Suppressor macrophage (primary cell): ENCODE measurements around the gene TREML4.
"Not testable (repeated sequence)": the region's sequence is repeated elsewhere in the genome, so short reads cannot be mapped to it uniquely, and the experiment has no call there.

ENCODE experiments used
- DNase-seq, 4 experiments: peaks; one replicate each; pipeline ENCODE4 v3.0.0-alpha.2; 2020 to 2022
- total RNA-seq, 17 experiments: gene quantifications; one replicate each; lab custom pipeline; 2026; ENCODE audit warnings: mixed read lengths in 6 of 17, inconsistent platforms in 3 of 17; lab: John Stamatoyannopoulos, UW

TREML4 gene
- total RNA-seq: 0 to 1.4 (median 0) reads per million in 17 experiments

GRCh38 chr6:41228096-41228495 is at the start of gene TREML4:
TREML4 (plus strand) TSS chr6:41228349; CDS start chr6:41228428, 79 bp downstream.
- DNase-seq: peak in 1 of 4 experiments; percentile 66

DNA sequence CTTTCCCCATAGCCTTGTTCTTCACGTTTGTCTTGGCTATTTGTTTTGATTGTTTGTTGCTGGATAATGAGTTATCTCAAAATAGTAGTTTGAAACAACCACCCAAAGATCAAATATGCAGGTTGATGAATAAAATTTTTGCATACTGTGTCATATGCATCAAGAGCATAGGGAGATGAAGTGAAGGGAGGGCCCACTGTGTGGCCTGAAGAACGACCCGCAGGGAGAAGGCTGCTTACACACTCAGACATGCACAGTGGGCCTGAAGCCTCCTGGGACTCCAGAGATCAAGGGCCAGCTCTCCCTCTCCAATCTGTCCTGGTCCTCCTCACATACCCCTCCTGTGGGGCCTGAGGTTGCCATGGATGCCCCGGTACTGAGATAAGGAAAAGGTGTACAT is 49.0 kb upstream of the TREML4 start:
- no peak for DNase-seq

GRCh38 chr6:41181566-41181965 is 46.6 kb upstream of the TREML4 start:
- no peak for DNase-seq

DNA sequence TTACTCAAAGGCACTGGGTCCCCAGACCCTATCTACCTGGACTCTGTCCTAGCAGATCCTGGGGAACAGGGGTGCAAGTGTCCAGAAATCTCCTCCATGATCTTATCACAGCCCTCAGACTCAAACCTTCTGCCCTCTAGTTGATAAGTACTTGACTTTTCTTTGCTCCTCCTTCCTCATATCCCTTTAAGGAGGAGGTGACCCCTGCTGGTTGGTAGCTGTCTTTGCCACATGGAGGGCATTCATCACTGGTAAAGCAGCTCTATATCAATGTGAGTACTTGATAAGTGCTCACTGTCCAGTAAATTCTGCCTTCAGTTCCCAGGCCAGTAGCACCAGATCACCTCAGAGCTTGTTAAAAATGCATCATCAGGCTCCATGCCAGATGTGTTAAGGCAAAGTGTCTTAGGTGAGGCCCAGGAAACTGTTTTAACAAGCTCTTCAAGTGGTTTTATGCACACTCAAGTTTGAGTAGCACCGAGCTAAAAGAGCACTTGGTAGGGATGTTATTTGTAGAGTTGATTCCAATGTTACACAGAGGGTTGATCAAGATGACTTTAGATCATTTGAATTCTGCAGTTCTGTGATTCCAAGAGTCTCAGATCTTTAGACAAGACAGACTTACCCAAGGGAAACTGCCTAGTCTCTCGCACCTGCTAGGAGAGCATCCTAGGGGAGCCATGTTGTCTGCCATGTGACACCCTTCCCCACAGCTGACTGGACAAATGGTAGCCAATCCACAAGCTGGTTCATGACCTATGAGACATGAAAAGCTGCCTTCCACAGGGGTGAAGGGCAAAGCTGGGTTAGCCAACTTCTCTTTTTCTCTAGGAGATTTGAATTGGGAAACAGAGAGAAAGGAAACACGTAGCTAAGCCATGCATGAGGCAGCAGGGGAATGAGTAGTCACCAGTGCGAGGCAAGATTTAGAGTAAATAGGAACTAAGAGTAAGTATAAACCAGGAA is 45.8 kb upstream of the TREML4 start:
- DNase-seq: peak; percentile 90 to 97 (median 94)

- DNase-seq: no peak
Observed at GRCh38 chr6:41184761-41185160, 43.4 kb upstream of the TREML4 start.

DNA sequence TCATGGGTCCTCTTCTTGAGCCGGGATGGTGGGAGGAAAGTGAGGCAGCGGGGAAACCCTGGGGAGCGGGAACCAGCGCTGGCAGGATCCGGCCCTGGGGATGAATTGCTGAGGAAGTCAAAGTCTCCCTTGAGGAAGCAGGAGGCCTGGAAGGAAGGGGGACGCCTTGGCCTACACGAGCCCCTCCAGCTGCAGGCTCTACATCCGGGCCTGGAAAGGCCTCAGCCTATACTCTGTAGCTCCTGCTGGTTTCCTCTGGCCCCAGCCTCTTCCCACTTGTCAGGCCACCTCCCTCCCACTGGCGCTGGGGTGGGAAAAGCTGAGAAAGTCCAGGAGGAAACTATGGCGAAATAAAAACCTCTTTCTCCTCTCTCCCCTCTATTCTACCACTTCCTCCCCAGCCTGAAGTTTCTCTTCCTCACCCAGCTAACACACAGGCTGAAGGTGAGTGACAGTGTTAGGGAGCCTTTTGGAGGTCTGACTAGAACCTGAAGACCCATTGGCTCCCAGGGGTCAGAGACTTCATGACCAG is 42.1 kb upstream of the TREML4 start:
- peak; percentile 43 to 68 (median 60) for DNase-seq

GRCh38 chr6:41187924-41188886 is 39.9 kb upstream of the TREML4 start:
- DNase-seq: no peak

GRCh38 chr6:41189046-41189445 is 39.1 kb upstream of the TREML4 start:
- not testable (repeated sequence) for DNase-seq

DNA sequence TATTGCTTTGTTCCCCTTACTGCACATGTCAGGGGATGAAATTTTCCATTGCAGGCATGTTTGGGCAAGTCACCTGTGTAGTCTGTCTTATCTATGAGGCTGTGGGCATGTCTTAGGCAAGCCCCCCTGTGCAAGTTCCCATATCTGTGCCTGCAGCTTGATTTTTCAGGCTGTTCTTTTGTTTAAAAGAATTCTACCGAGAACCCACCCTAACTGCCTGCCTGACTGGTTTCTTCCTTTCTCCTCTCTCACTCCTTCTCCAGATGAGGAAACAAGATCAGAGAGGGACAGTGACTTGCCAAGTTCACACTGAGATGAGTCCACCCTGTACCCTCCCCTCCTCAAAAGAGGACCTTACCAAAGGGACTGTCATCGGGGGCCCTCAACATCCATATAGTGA is 38.2 kb upstream of the TREML4 start:
- no peak for DNase-seq

DNA sequence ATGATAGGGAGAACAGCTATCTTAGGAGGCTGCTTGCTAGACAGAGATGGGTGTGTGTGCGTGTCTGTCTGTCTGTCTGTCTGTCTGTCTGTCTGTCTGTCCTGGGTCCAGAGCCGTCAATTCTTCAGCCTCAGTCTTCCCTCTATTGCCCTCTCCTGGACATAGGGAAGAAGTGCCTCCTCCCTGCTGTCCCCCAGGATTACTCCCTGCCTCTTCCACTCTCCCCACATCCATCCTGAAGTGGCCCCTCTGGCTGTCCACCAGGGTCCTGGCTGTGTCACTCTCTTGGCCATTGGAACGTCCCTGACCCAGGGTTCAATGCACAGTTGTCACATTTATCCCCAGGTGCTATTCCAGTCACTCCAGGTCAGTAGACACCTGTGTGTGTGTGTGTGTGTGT is 37.4 kb upstream of the TREML4 start:
- DNase-seq: no peak

GRCh38 chr6:41191569-41191968 is 36.6 kb upstream of the TREML4 start:
- peak; percentile 37 to 82 (median 62) for DNase-seq

DNA sequence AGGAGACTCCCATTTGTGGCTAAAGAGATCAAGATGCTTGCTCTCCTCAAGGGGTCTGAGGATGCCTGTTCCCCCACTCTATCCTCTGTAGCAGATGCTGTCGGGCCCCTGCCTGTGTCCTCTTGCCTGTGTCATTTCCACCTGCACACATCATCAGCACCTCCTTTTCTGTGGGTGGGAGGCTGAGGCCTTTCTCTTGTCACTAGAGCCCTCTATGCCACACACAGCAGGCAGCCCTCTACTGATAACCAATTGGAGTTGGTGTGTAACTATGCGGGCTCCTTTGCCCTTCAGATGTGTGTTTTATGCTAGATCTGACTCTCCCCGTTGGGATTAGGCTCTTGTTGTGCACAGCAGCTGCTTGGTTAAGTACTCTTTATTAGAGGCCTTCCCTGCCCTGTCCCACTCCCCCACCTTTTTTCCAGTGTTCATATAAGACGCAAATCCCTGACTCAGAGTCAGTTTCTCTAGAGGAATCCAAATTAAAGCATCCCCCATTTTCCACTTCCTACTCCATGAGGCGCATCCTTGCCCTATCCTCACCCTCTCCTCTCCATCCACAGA is 34.9 kb upstream of the TREML4 start:
- no peak for DNase-seq

- no peak for DNase-seq
Observed at GRCh38 chr6:41193884-41194283, 34.3 kb upstream of the TREML4 start.

DNA sequence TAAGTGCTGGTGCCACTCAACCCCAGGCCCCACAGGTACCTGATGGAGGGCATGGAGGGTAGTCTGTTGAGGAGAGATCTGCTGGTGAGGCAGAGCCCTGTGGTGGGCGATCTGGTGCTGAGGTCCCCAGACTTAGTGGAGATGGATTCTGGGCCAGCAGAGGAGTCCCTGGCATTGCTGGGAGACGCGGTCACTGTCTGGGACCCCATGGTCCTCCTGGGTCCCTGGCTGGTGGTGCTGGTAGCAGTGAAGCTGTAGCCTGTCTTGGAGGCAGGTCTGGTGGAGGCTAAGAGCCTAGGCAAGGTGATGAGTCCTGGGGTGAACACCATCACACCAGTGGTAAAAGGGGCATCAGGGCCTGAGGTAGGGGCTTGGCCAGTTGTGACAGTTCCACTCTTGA is 33.8 kb upstream of the TREML4 start:
- no peak for DNase-seq

GRCh38 chr6:41197234-41197633 is 30.9 kb upstream of the TREML4 start:
- peak in 1 of 4 experiments; percentile 43 for DNase-seq

DNA sequence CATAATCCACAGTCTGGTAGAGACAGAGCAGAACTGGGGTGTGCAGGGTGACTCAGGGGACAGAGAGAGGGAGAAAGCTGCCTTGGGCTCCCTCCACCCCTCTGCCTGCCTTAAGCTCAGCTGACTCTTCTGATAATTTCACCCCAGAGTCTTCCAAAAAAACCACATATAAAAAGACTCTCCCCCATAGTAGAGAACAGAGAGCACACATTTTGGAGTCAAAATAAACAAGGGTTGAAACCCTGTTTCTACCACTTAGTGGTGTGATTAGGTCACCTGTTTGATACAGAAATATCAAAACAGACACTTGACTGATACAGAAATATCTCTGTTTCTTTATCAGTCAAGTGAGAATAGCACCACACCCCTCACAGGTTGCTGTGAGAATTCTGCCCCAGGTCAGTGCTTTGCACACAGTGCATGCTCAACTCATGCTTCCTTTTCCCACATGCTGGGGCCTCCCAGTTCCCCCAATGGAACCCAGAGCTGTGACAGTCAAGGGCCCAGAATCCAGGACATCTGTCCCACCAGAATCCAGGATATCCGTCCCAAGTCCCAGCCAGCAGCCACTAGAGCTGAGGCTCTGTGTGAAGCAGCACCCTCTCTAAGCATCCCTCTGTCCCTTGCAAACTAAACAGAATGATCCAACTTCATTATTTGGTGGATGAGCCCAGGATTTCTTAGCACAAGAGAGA is 28.4 kb upstream of the TREML4 start:
- DNase-seq: no peak

DNA sequence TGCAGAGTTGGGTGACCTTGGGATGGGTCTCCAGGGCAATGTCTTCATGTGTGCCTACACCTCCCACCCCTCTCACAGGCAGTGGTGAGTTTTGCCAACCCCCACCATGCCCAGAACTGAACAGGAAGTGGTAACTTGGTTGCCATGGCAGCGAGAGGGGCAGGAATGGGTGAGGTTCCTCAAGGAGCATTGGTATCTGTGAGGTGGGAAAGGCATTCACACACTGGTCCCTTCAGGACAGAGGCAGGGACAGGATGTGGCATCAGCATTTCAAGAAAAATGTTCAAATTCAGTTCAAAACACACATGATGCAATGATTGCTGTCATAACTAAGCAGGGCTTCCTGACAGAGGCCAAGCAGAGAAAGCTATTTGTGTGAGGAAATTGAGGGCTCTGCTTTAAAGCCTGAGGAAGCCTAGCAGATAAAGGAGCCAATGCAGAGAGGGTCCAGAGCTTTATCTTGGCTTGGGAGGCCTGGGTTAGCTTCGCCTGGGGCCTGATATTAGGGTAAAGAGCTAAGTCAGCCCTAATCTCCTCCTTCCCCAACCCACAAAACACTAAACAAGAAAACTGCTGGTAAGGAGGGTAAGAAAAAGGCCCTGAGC is 27.8 kb upstream of the TREML4 start:
- peak; percentile 63 to 82 (median 76) for DNase-seq

- peak in 3 of 4 experiments; percentile 27 to 50 (median 31) for DNase-seq
Observed at GRCh38 chr6:41200901-41201763, 27.0 kb upstream of the TREML4 start, which contains the start of gene TREML2. TREML2 (minus strand) TSS chr6:41201149; CDS start chr6:41201008, 141 bp downstream.

DNA sequence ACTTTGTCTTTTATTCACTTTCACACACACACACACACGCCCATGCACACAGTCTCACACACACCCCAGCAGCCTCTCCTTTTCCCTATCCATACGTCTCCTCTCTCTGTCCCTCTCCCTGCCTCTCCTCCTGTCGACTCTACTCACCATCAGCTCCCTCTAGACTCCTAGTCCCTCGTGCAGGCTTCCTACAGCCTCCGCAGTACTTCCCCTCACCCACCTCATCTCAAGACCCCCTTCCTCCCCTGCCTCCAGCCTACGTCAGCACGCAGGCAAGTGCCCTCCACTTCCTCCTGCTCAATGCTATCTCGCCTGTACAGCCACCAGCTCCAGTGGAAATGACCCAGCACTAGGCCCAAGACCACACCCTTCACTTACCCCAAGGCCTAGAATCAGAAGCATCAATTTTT is 26.4 kb upstream of the TREML4 start:
- peak; percentile 37 to 56 (median 50) for DNase-seq

DNA sequence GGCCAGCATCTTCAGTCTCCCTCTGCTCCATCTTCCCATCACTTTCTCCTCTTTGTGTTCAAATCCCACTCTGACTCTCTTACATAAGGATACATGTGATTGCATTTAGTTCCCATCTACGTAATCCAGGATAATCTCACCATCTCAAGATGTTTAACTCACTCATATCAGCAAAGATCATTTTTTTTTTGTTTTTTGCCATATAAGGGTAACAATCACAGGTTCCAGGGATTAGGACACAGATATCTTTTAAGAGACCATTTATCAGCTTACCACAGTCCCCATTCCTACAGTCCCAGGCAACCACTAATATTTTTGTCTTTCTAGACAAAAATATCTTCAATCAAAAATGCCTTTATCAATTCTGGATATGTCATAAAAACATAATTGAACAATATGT is 24.0 kb upstream of the TREML4 start:
- DNase-seq: no peak
